Epithelial cell of proximal tubule (primary cell): ENCODE measurements around the gene CNOT1. TPM values are rescaled to one million over a fixed set of nuclear protein-coding genes. Genes with fewer than 3 reads are reported as not detected.

Source experiments
- DNase-seq: peaks from one replicate; pipeline ENCODE4 v3.0.0-alpha.2; 2011; ENCODE audit warnings: low read depth
- H3K4me3 ChIP-seq: 2 replicates; pipeline ENCODE4 v1.5.1; 2011; ENCODE audit warnings: low read depth, mild to moderate bottlenecking, low read length
- CTCF ChIP-seq: conservative IDR thresholded peaks from 2 replicates; pipeline ENCODE4 v1.5.1; 2012; ENCODE audit warnings: low read depth, mild to moderate bottlenecking, low read length
- total RNA-seq: library from RNA; depleted of rRNA; stranded (reverse); fragments of >200 nt; gene quantifications from 2 replicates; pipeline ENCODE4 v1.2.3, GENCODE V29; 2015

CNOT1 gene
- total RNA-seq, 1 donor from 2014 or later: 70.6 TPM

- no peak overlapping the region for H3K4me3 ChIP-seq
- DNase-seq: no peak
- TF ChIP-seq CTCF: no peak
Measured at GRCh38 chr16:58475091-58475619, 154.5 kb downstream of the CNOT1 start.

DNA sequence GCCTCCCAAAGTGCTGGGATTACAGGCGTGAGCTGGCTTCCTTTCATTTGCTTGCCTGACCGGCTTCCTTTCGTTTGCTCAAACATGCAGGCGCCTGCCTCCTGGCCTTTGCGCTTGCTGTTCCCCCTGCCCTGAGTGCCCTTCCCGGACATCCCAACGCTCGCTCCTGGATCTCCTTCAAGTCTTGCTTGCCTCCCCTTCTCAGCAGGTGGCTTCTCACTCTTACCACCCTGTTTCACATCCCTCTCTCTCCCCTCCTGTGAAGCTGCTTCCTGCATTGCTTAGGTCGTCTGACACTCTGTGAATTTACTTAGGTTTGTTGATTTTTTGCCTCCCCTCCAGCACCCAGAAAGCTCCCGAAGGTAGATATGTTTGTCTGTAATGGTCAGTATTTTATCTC lies 155.3 kb downstream of the CNOT1 start:
- H3K4me3 ChIP-seq: no peak overlapping the region
- DNase-seq: no peak
- TF ChIP-seq CTCF: no peak

DNA sequence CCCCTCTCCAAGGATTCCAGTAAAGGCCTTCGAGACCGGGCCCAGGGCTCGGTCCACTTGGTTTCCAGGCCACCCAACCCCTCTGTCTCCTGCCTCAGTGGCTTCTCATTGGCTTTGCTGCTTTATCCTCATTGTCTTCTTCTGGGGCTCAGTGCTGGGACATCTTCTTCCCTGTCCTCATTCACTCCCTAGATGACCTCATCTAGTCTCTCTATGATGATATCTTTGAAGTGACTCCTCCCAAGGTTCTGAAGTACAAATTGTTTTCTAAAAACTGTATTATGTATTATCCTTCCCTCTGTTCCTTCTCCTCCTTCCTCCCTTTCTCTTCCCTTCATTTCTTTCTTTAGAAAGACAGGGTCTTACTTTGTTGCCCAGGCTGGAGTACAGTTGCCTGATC lies 156.8 kb downstream of the CNOT1 start:
- H3K4me3 ChIP-seq: no peak overlapping the region
- no peak for DNase-seq
- TF ChIP-seq CTCF: no peak

- no peak for TF ChIP-seq CTCF
- no peak overlapping the region for H3K4me3 ChIP-seq
- DNase-seq: no peak
Measured at GRCh38 chr16:58472266-58472665, 157.4 kb downstream of the CNOT1 start.

DNA sequence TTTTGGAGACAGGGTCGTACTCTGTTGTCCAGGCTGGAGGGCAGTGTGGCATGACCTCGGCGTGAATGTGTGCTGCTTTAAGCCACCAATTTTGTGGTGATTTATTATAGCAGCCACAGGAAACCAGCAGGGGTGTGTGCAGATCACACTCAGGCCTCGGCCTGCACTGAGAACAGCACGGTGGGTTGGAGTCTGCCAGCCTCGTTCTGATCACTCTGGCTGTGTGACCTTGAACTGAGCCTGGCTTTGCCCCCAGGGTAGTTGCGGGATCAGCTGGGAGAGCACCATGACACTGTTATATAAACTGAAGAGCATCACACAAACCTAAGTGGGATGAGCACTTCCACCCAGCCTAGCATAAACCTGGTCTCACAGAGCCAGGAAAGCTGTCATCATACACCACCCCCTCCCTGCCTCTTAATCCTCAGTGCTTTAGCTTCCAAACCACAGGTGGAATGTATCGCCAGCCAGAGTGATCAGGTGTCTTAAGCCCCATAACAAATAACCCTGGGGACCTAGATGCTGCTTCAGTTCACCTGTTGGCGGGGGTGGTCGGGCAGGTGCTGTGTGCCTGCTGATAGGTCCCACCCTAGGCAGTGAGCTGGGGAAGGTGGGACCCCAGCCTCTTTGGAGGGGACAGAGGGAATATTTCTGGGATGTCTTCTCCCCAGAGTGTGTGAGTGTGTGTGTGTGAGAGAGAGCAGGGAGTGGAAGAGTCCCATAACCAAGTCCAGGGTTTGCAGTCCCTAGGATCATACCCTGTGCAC lies 158.2 kb downstream of the CNOT1 start:
- no peak for TF ChIP-seq CTCF
- DNase-seq: no peak

More for the DNA sequence above, 158.2 kb downstream of the CNOT1 start:
- no peak overlapping the region for H3K4me3 ChIP-seq

Other genes starting within 250 kb of the CNOT1 start
- gene GINS3, start 237.4 kb downstream of the CNOT1 start, total RNA-seq: 14.0 and 22.1 TPM in 2 replicates
- gene NDRG4, start 129.7 kb downstream of the CNOT1 start, total RNA-seq: 20.4 and 30.8 TPM in 2 replicates
- gene SETD6, start 114.3 kb downstream of the CNOT1 start, total RNA-seq: 18.3 and 25.0 TPM in 2 replicates
- 9.5 and 12.0 TPM in 2 replicates for gene SLC38A7, start 54.9 kb upstream of the CNOT1 start, total RNA-seq
- 173 and 228 TPM in 2 replicates for gene GOT2, start 104.5 kb upstream of the CNOT1 start, total RNA-seq